Upper lobe of left lung (tissue), 6 donors: Measurements from ENCODE around the gene TCF12. TPM values are rescaled to one million over a fixed set of nuclear protein-coding genes. Genes with fewer than 3 reads are reported as not detected.

Experiments used
- ATAC-seq, 2 donors: fragments of 200-7000 bp; cut with Tn5 transposase; one replicate each; pipeline ENCODE4 v1.9.1; 2022; ENCODE audit warnings: mild to moderate bottlenecking in 2 of 2, moderate library complexity in 2 of 2; ENCODE audit not compliant: low FRiP score in 2 of 2
- DNase-seq, 2 donors: peaks; one replicate each; pipeline ENCODE4 v3.0.0-alpha.2; 2019 to 2020
- H3K27ac ChIP-seq, 4 donors: fragments of 200-600 bp; sonication (generic); one replicate each; pipeline ENCODE4 v1.5.1; 2016 to 2019
- H3K27me3 ChIP-seq, 4 donors: fragments of 200-600 bp; sonication (generic); one replicate each; pipeline ENCODE4 v1.5.1; 2017 to 2019
- H3K36me3 ChIP-seq, 4 donors: fragments of 200-600 bp; sonication (generic); one replicate each; pipeline ENCODE4 v1.5.1; 2016 to 2019
- H3K4me1 ChIP-seq, 4 donors: fragments of 200-600 bp; sonication (generic); one replicate each; pipeline ENCODE4 v1.5.1; 2018 to 2019
- H3K4me3 ChIP-seq, 4 donors: fragments of 200-600 bp; sonication (generic); one replicate each; pipeline ENCODE4 v1.5.1; 2017 to 2019; ENCODE audit warnings: mild to moderate bottlenecking in 2 of 4, moderate library complexity in 1 of 4
- H3K9me3 ChIP-seq, 4 donors: fragments of 200-600 bp; sonication (generic); one replicate each; pipeline ENCODE4 v1.5.1; 2018 to 2019
- EP300 ChIP-seq, 4 donors: sonication (generic); formaldehyde crosslinking; IDR thresholded peaks; one replicate each; pipeline ENCODE4 v1.5.1; 2017; ENCODE audit warnings: antibody characterized with exemption in 4 of 4, control low read depth in 2 of 4
- POLR2A ChIP-seq, 4 donors: fragments of 450-650 bp; IDR thresholded peaks; one replicate each; pipeline ENCODE4 v1.5.1; 2016 to 2017; ENCODE audit warnings: antibody characterized with exemption in 4 of 4, mild to moderate bottlenecking in 2 of 4
- POLR2AphosphoS5 ChIP-seq, 2 donors: sonication (generic); formaldehyde crosslinking; IDR thresholded peaks; one replicate each; pipeline ENCODE4 v1.5.1; 2017; ENCODE audit warnings: antibody characterized with exemption in 2 of 2
- WGBS, 2 donors: methylation state at CpG; one replicate each; pipeline ENCODE4 v1.1.5; 2017 to 2018; 5-methylcytosine and 5-hydroxymethylcytosine counted together
- total RNA-seq, 6 donors: library from RNA; depleted of rRNA in 4 of 6; stranded (reverse); fragments of >200 nt in 4 of 6; gene quantifications; one replicate each; pipeline versions ENCODE4 v1.1.0 to v1.2.1, GENCODE V29; 2016 to 2021
- TF ChIP-seq, protein P1 (sequence below), 6 experiments: fragments of 450-650 bp in 4 of 6; fragments of 200-600 bp in 2 of 6; sonication (generic) in 2 of 6; IDR thresholded peaks; one replicate each; pipeline ENCODE4 v1.5.1; 2016 to 2019; ENCODE audit warnings: antibody characterized with exemption in 6 of 6
- donor health status: DM: no; HTN: no; CAD: no; lungs with moderate emphysema.
- donor health status: DM: no; HTN: yes; CAD: no; lungs with severe emphysema.

TCF12 gene
- total RNA-seq, 6 donors from 2014 or later: 74.5 to 257 (median 103) TPM

DNA sequence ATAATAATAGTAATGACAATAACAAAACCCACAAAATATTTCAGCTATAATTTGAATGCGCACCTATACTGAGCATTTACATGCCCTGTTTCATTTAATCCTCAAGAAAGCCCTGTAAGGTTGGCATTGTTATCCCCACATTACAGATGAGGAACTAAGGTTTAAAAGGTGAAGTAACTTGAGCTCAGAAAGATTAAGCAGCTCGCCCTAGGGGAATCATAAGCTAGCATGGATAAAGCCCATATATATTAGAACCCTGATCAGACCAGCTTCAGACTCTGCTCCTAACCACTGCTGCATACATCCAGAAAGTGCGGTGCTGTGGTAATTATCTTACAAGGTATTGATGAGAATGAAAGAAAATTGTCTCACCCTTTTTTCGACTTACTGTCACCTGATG is 316.7 kb downstream of the TCF12 start:
- peaks cover 6 to 12% (median 6%) of the 10 kb centered on the region in 4 donors for H3K4me1 ChIP-seq
- H3K27ac ChIP-seq: no peak overlapping the region
- no peak for DNase-seq
- H3K27me3 ChIP-seq: no peaks in the 10 kb centered on the region
- no peak for ATAC-seq
- no peaks in the 10 kb centered on the region for H3K9me3 ChIP-seq
- no peak overlapping the region for H3K4me3 ChIP-seq
- WGBS, 2 donors: 90 to 93% methylated on average over 4 of the region's 4 CpGs
- peaks cover 0 to 33% (median 7%) of the 10 kb centered on the region in 4 donors for H3K36me3 ChIP-seq
- TF ChIP-seq EP300 (IDR thresholded peaks at IDR 0.05) (no peak), POLR2AphosphoS5 (IDR thresholded peaks at IDR 0.05) (no peak), POLR2A (IDR thresholded peaks at IDR 0.05) (no peak)
- TF ChIP-seq, protein P1, sequence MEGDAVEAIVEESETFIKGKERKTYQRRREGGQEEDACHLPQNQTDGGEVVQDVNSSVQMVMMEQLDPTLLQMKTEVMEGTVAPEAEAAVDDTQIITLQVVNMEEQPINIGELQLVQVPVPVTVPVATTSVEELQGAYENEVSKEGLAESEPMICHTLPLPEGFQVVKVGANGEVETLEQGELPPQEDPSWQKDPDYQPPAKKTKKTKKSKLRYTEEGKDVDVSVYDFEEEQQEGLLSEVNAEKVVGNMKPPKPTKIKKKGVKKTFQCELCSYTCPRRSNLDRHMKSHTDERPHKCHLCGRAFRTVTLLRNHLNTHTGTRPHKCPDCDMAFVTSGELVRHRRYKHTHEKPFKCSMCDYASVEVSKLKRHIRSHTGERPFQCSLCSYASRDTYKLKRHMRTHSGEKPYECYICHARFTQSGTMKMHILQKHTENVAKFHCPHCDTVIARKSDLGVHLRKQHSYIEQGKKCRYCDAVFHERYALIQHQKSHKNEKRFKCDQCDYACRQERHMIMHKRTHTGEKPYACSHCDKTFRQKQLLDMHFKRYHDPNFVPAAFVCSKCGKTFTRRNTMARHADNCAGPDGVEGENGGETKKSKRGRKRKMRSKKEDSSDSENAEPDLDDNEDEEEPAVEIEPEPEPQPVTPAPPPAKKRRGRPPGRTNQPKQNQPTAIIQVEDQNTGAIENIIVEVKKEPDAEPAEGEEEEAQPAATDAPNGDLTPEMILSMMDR (IDR thresholded peaks at IDR 0.05): no peak

DNA sequence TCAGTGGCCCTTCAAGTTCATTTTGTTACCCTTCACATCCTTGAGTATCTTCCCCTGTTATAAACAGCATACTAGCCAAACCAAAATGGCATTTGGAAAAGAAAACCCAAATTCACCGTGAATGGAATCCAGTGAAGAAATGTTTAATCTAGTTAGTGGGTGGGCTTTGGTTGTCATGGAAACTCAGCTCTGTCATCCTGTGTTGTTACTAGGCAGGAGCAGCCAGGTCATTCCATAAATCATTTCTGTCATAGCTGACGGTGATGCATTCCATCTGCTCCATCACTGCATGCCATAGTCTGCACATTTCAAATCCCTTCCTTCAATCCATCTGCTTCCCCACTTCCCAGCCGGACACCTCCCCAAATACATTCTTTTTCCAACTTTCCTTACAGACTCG is 317.4 kb downstream of the TCF12 start:
- no peak overlapping the region for H3K27ac ChIP-seq
- TF ChIP-seq, protein P1 (IDR thresholded peaks at IDR 0.05): no peak
- TF ChIP-seq POLR2AphosphoS5 (IDR thresholded peaks at IDR 0.05): peak; percentile 60 to 64
- TF ChIP-seq EP300 (IDR thresholded peaks at IDR 0.05): peak in 1 of 4 donors; percentile 58
- peaks cover 6 to 12% (median 6%) of the 10 kb centered on the region in 4 donors for H3K4me1 ChIP-seq
- 71 to 78% methylated on average over 4 of the region's 4 CpGs for WGBS, 2 donors
- no peak overlapping the region for H3K4me3 ChIP-seq
- DNase-seq: no peak
- no peak for ATAC-seq
- H3K27me3 ChIP-seq: no peaks in the 10 kb centered on the region
- H3K36me3 ChIP-seq: peaks cover 0 to 33% (median 7%) of the 10 kb centered on the region in 4 donors
- H3K9me3 ChIP-seq: no peaks in the 10 kb centered on the region

DNA sequence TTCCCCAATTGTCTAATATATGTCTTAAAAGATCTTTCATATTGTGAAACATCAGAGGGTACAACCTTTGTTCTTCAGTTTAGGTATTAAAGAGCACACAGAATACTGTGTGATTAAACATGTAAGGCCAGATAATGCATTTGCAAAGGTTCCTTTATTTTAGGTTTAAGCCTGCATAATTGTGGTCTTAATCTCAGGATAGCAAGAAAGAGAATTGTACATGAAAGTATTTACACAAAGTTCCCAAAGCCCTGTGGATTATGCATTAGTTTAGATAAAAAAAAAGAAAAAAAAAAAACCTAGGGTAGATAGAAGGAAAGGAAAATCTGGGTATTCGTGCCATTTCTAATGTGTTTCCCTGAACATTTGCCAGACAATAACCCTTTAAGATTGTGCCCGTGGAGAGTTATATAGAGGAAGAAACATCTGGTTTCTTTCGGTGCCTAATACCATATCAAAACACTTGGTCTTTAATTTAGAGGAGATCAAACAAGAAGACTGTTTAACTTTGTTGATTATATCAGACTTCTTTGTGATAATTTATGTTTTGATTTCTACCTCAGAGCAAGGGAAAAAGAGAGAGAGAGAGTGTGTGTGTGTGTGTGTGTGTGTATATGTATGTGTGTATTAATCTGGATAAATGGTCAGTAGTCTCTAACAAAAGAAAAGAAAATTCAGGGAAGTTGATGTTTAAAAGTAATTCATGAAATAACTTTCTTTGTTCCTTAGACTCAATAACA is 318.3 kb downstream of the TCF12 start:
- no peak for DNase-seq
- Histone ChIP-seq H3K4me1 (peaks cover 6 to 12% (median 6%) of the 10 kb centered on the region in 4 donors), H3K9me3 (no peaks in the 10 kb centered on the region), H3K4me3 (no peak overlapping the region), H3K27me3 (no peaks in the 10 kb centered on the region), H3K36me3 (peaks cover 0 to 33% (median 7%) of the 10 kb centered on the region in 4 donors), H3K27ac (peak overlapping the region in 1 of 4 donors; percentile 15)
- no peak for TF ChIP-seq POLR2A (IDR thresholded peaks at IDR 0.05)
- 48 to 62% methylated on average over 3 of the region's 3 CpGs for WGBS, 2 donors
- no peak for ATAC-seq

DNA sequence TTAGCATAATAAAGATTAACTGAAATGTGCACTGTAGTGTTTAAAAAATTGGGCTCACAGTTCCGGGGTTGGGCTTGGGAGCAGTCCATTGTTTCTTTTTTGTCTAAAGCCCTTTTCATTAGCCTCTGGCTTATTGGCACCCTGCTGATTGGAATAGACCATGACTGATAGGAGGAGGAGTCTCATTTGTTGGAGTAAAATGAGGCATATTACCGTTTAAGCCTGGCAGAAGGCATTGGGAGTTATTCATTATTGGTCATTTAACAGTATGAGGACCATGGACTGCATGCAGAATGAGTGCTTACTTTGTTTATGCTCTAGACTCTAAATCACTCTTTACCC is 318.8 kb downstream of the TCF12 start:
- no peaks in the 10 kb centered on the region for H3K9me3 ChIP-seq
- peaks cover 0 to 32% (median 7%) of the 10 kb centered on the region in 4 donors for H3K36me3 ChIP-seq
- DNase-seq (no peak), ATAC-seq (no peak)
- H3K4me3 ChIP-seq: no peak overlapping the region
- WGBS, 2 donors: 42 to 59% methylated on average over 2 of the region's 2 CpGs
- TF ChIP-seq POLR2A (IDR thresholded peaks at IDR 0.05): no peak
- TF ChIP-seq POLR2AphosphoS5 (IDR thresholded peaks at IDR 0.05): no peak
- TF ChIP-seq, protein P1 (IDR thresholded peaks at IDR 0.05): no peak
- TF ChIP-seq EP300 (IDR thresholded peaks at IDR 0.05): no peak
- no peaks in the 10 kb centered on the region for H3K27me3 ChIP-seq
- H3K4me1 ChIP-seq: peaks cover 6 to 12% (median 6%) of the 10 kb centered on the region in 4 donors
- no peak overlapping the region for H3K27ac ChIP-seq

DNA sequence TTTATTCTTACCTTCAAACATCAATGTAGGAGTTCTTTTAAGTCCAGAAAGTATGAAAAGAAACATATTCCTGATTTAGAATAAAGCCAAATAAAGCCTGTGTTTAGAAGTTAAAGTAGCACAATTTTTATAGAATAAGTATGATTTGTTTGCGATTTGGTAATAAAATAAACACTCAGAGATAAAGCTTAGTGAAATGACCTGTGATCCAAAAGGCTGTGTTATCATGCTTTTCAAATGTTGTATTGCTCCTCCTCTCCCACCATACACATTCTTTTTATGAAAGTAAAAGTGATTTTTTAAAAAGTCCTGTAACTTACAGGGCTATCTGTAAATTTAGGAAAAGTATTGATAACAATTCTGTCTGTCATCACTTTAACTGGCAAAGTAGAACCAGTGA is 319.2 kb downstream of the TCF12 start:
- H3K27ac ChIP-seq: no peak overlapping the region
- peaks cover 6 to 12% (median 6%) of the 10 kb centered on the region in 4 donors for H3K4me1 ChIP-seq
- H3K9me3 ChIP-seq: no peaks in the 10 kb centered on the region
- TF ChIP-seq POLR2AphosphoS5 (IDR thresholded peaks at IDR 0.05) (no peak), POLR2A (IDR thresholded peaks at IDR 0.05) (no peak), EP300 (IDR thresholded peaks at IDR 0.05) (no peak)
- TF ChIP-seq, protein P1 (IDR thresholded peaks at IDR 0.05): no peak
- H3K27me3 ChIP-seq: no peaks in the 10 kb centered on the region
- 61 to 65% methylated on average over 1 of the region's 1 CpG for WGBS, 2 donors
- DNase-seq: no peak
- H3K36me3 ChIP-seq: peaks cover 0 to 28% (median 7%) of the 10 kb centered on the region in 4 donors
- no peak for ATAC-seq
- H3K4me3 ChIP-seq: no peak overlapping the region
